ENCODE results near the gene TMEM163. TPM values are rescaled to one million over a fixed set of nuclear protein-coding genes. Genes with fewer than 3 reads are reported as not detected.

TMEM163 gene
- total RNA-seq, 2 donors from 2014 or later = 0.55 to 23.1 TPM

GRCh38 chr2:134491771-134492441 is 226.9 kb downstream of the TMEM163 start:
- no peaks in the 10 kb centered on the region for H3K36me3 ChIP-seq
- no peaks in the 10 kb centered on the region for H3K27me3 ChIP-seq (replicated peaks; ENCODE audit: insufficient read depth)
- TF ChIP-seq CTCF (IDR thresholded peaks at IDR 0.05) = no peak
- no peak for TF ChIP-seq POLR2A (IDR thresholded peaks at IDR 0.05)
- TF ChIP-seq POLR2AphosphoS5 (IDR thresholded peaks at IDR 0.05) = no peak
- no peaks in the 10 kb centered on the region for H3K9me3 ChIP-seq
- intact Hi-C loops (cut with DNase I) = no loop called here
- H3K27ac ChIP-seq = no peak overlapping the region
- no peak overlapping the region for H3K4me3 ChIP-seq
- 24% methylated on average over 9 of the region's 9 CpGs for WGBS
- H3K4me1 ChIP-seq (replicated peaks) = no peaks in the 10 kb centered on the region
- DNase-seq (ENCODE audit: low spot score) = no peak

- intact Hi-C loops (cut with DNase I) = no loop called here
- no peaks in the 10 kb centered on the region for H3K4me1 ChIP-seq (replicated peaks)
- WGBS = 89% methylated on average over 4 of the region's 4 CpGs
- no peak overlapping the region for H3K27ac ChIP-seq
- TF ChIP-seq POLR2AphosphoS5 (IDR thresholded peaks at IDR 0.05) (no peak), CTCF (IDR thresholded peaks at IDR 0.05) (no peak), POLR2A (IDR thresholded peaks at IDR 0.05) (no peak)
- H3K36me3 ChIP-seq = no peaks in the 10 kb centered on the region
- DNase-seq (ENCODE audit: low spot score) = no peak
- no peak overlapping the region for H3K4me3 ChIP-seq
- H3K27me3 ChIP-seq (replicated peaks; ENCODE audit: insufficient read depth) = no peaks in the 10 kb centered on the region
- no peaks in the 10 kb centered on the region for H3K9me3 ChIP-seq
Observed at GRCh38 chr2:134491022-134491421, 227.8 kb downstream of the TMEM163 start.

GRCh38 chr2:134490559-134490958 is 228.2 kb downstream of the TMEM163 start:
- no peaks in the 10 kb centered on the region for H3K36me3 ChIP-seq
- intact Hi-C loops (cut with DNase I) = no loop called here
- TF ChIP-seq CTCF (IDR thresholded peaks at IDR 0.05) = no peak
- TF ChIP-seq POLR2A (IDR thresholded peaks at IDR 0.05) = no peak
- TF ChIP-seq POLR2AphosphoS5 (IDR thresholded peaks at IDR 0.05) = no peak
- H3K27ac ChIP-seq = no peak overlapping the region
- DNase-seq (ENCODE audit: low spot score) = no peak
- no peak overlapping the region for H3K4me3 ChIP-seq
- WGBS = 90% methylated on average over 4 of the region's 4 CpGs
- no peaks in the 10 kb centered on the region for H3K9me3 ChIP-seq
- no peaks in the 10 kb centered on the region for H3K27me3 ChIP-seq (replicated peaks; ENCODE audit: insufficient read depth)
- no peaks in the 10 kb centered on the region for H3K4me1 ChIP-seq (replicated peaks)

GRCh38 chr2:134489732-134490384 is 228.9 kb downstream of the TMEM163 start:
- DNase-seq (ENCODE audit: low spot score) = no peak
- TF ChIP-seq POLR2A (IDR thresholded peaks at IDR 0.05) = no peak
- TF ChIP-seq POLR2AphosphoS5 (IDR thresholded peaks at IDR 0.05) = no peak
- TF ChIP-seq CTCF (IDR thresholded peaks at IDR 0.05) = no peak
- Histone ChIP-seq H3K4me1 (replicated peaks) (no peaks in the 10 kb centered on the region), H3K27me3 (replicated peaks; ENCODE audit: insufficient read depth) (no peaks in the 10 kb centered on the region), H3K9me3 (no peaks in the 10 kb centered on the region), H3K27ac (no peak overlapping the region), H3K36me3 (no peaks in the 10 kb centered on the region), H3K4me3 (no peak overlapping the region)
- WGBS = 82% methylated on average over 11 of the region's 11 CpGs
- intact Hi-C loops (cut with DNase I) = no loop called here
